BJ (cell line): ENCODE measurements around the gene PRKACB. TPM values are rescaled to one million over a fixed set of nuclear protein-coding genes. Genes with fewer than 3 reads are reported as not detected.

Experiments used
- CTCF ChIA-PET: fragments of 350-600 bp; formaldehyde crosslinking; extraction: SDS; loops from one replicate; lab custom pipeline; 2021; ENCODE audit warnings: antibody characterized with exemption, inconsistent platforms; lab: Yijun Ruan, JAX
- POLR2A ChIA-PET: fragments of 300-600 bp; sonication (Branson Sonifier 250); formaldehyde crosslinking; extraction: SDS; loops from one replicate; lab custom pipeline; 2021; ENCODE audit warnings: antibody characterized with exemption; lab: Charles Lee
- DNase-seq: peaks from one replicate; pipeline ENCODE4 v3.0.0-alpha.2; 2011; ENCODE audit warnings: low read depth
- H3K27me3 ChIP-seq: 2 replicates; pipeline ENCODE4 v1.6.0; 2011; ENCODE audit warnings: low read length; ENCODE audit not compliant: control insufficient read depth, insufficient read depth
- H3K36me3 ChIP-seq: 2 replicates; pipeline ENCODE4 v1.5.1; 2011; ENCODE audit warnings: low read length; ENCODE audit not compliant: control insufficient read depth, insufficient read depth
- H3K4me3 ChIP-seq: 2 replicates; pipeline ENCODE4 v1.5.1; 2011; ENCODE audit warnings: low read depth, mild to moderate bottlenecking, control low read depth, low read length
- polyA plus RNA-seq: library from polyadenylated mRNA; depleted of rRNA; stranded (reverse); fragments of >200 nt; gene quantifications from 2 replicates; pipeline ENCODE4 v1.2.3, GENCODE V29; 2011
- TF ChIP-seq, protein P1 (sequence below): IDR thresholded peaks from 2 replicates; pipeline ENCODE4 v1.5.1; 2011; ENCODE audit warnings: low read depth, mild to moderate bottlenecking, control low read depth, inconsistent platforms, low read length, moderate library complexity; ENCODE audit not compliant: insufficient read depth

The PRKACB gene
- polyA plus RNA-seq, 1 experiment = 8.4 TPM

DNA sequence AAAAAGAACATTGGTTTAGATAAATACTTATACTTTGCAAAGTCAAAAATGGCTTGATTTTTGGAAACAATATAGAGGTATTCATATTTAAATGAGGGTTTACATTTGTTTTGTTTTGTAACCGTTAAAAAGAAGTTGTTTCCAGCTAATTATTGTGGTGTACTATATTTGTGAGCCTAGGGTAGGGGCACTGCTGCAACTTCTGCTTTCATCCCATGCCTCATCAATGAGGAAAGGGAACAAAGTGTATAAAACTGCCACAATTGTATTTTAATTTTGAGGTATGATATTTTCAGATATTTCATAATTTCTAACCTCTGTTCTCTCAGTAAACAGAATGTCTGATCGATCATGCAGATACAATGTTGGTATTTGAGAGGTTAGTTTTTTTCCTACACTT, 92.2 kb downstream of the PRKACB start:
- ChIA-PET POLR2A (no interaction called here), CTCF (no interaction called here)
- no peak overlapping the region for H3K4me3 ChIP-seq
- TF ChIP-seq, protein P1, sequence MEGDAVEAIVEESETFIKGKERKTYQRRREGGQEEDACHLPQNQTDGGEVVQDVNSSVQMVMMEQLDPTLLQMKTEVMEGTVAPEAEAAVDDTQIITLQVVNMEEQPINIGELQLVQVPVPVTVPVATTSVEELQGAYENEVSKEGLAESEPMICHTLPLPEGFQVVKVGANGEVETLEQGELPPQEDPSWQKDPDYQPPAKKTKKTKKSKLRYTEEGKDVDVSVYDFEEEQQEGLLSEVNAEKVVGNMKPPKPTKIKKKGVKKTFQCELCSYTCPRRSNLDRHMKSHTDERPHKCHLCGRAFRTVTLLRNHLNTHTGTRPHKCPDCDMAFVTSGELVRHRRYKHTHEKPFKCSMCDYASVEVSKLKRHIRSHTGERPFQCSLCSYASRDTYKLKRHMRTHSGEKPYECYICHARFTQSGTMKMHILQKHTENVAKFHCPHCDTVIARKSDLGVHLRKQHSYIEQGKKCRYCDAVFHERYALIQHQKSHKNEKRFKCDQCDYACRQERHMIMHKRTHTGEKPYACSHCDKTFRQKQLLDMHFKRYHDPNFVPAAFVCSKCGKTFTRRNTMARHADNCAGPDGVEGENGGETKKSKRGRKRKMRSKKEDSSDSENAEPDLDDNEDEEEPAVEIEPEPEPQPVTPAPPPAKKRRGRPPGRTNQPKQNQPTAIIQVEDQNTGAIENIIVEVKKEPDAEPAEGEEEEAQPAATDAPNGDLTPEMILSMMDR = no peak
- peaks cover 2% of the 10 kb centered on the region; the same call in 1 of the 2 replicates for H3K36me3 ChIP-seq
- H3K27me3 ChIP-seq = no peaks in the 10 kb centered on the region
- DNase-seq = no peak

DNA sequence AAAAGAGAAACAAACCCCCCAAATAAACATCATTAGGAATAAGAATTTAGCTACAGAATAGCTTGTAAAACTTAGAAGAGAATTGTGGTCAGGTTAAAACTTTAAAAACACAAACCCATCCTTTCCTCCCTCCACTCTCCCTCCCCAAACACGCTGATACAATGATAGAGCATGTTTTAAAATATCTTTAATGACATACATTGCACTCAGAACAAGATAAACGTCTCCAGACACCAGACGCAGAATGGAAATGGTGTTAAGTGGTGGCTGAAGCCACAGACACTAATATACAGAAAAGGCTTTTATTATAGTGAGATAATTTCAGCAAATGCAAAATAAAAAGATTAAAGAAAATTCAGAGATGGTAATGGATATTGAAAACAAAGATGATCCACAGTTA, 98.6 kb downstream of the PRKACB start:
- ChIA-PET CTCF (no interaction called here), POLR2A (no interaction called here)
- TF ChIP-seq, protein P1 = no peak
- H3K4me3 ChIP-seq = no peak overlapping the region
- no peak for DNase-seq
- H3K27me3 ChIP-seq = no peaks in the 10 kb centered on the region
- H3K36me3 ChIP-seq = no peaks in the 10 kb centered on the region

DNA sequence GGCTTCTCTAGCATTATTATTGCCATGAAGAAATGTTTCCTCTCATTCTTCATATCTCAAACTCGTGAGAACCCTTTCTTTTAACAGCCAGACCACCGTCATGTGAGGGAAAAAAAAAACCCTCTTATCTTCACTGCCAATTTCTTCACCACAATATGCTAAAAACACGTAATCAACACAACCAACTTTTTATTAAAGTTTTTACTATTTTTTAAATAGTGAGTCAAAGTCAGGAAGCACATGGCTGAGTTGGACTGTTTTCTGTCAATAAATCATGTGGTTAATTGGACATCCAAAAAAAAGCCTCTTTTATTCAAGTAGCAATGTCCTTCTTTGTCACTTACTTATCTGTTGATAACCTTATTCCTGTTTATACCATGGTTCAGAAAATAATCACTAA, 101.5 kb downstream of the PRKACB start:
- TF ChIP-seq, protein P1 = no peak
- POLR2A ChIA-PET = no interaction called here

DNA sequence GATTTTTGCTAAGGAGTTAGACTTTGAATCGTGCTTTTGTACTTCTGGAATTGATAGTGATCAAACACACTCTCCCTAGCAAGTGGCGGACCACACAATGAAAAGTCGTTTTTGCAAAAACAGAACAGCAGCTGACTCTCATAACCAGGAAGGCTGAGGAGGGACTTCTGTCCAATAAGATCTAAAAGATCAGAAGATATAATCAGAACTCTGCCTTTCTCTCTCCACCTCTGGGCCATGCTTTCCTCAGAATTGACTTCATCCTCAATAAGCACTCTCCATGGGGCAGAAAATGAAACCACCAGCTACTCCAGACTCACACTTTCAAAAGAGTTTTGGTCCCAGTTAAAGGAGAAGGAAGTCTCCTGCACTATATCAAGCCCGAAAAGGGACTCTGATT, 102.1 kb downstream of the PRKACB start:
- H3K4me3 ChIP-seq = no peak overlapping the region
- no peaks in the 10 kb centered on the region for H3K36me3 ChIP-seq
- POLR2A ChIA-PET = no interaction called here
- H3K27me3 ChIP-seq = no peaks in the 10 kb centered on the region
- DNase-seq = no peak
- CTCF ChIA-PET = no interaction called here
- TF ChIP-seq, protein P1 = no peak

More for the DNA sequence above, 101.5 kb downstream of the PRKACB start:
- Histone ChIP-seq H3K4me3 (no peak overlapping the region), H3K36me3 (no peaks in the 10 kb centered on the region), H3K27me3 (no peaks in the 10 kb centered on the region)
- CTCF ChIA-PET = no interaction called here
- DNase-seq = no peak

DNA sequence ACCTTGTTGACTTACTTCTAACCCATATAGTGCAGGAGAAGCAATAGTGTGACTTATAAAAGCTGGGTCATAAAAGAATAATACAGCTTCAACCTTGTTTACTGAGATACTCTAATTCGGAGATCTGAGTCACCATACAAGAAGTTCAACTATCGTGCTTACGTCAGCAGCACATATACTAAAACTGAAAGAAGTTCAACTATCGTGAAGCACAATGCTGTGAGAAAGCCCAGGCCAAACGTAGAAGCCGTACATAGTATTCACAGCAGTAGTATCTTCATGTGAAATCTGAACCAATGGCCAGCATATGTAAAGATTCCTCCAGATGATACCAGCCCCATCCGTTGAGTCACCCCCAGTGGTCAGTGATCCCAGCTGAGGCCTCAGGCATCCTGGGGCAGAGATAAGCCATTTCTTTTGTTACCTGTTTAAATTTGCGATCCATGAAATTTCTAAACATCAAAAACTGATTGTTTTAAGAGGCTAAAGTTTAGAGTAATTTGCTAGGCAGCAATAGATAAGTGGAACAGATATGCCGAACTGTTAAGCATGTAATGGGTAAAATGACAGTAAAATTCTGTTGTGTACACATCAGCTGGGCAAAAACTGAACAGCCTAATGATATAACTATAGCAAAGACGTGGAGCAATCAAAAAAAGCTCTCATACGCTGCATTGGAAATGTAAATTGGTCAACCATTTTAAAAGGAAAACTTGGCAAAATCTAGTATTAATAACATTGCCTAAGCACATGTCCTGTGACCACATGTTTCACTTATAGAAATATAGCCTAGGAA, 103.6 kb downstream of the PRKACB start:
- ChIA-PET POLR2A (no interaction called here), CTCF (interaction anchor here (1.0 kb wide), 1 partner anchor 10 kb away, joined by 3 read pairs; no protein-coding TSS in a partner anchor)
- Histone ChIP-seq H3K27me3 (no peaks in the 10 kb centered on the region), H3K36me3 (no peaks in the 10 kb centered on the region), H3K4me3 (no peak overlapping the region)
- DNase-seq = no peak
- TF ChIP-seq, protein P1 = no peak
